Measurements from ENCODE around the gene MACF1.
A peak's percentile ranks its signal among the peaks of the same experiment; 100 is the strongest.

The MACF1 gene

GRCh38 chr1:39376656-39377055, 172.2 kb downstream of the MACF1 start:
- no peak for TF ChIP-seq CTCF (IDR thresholded peaks at IDR 0.05; ENCODE audit: extremely low read depth, missing control alignments)
- DNase-seq (ENCODE audit: low spot score): no peak

- peak; percentile 2 for TF ChIP-seq CTCF (IDR thresholded peaks at IDR 0.05; ENCODE audit: extremely low read depth, missing control alignments)
- DNase-seq (ENCODE audit: low spot score): no peak
Measured at GRCh38 chr1:39378377-39378776, 173.9 kb downstream of the MACF1 start.

GRCh38 chr1:39379187-39379586, 174.7 kb downstream of the MACF1 start:
- DNase-seq (ENCODE audit: low spot score): no peak
- no peak for TF ChIP-seq CTCF (IDR thresholded peaks at IDR 0.05; ENCODE audit: extremely low read depth, missing control alignments)

- no peak for DNase-seq (ENCODE audit: low spot score)
- TF ChIP-seq CTCF (IDR thresholded peaks at IDR 0.05; ENCODE audit: extremely low read depth, missing control alignments): no peak
Measured at GRCh38 chr1:39380036-39380435, 175.5 kb downstream of the MACF1 start.

GRCh38 chr1:39381839-39382238, 177.3 kb downstream of the MACF1 start:
- no peak for TF ChIP-seq CTCF (IDR thresholded peaks at IDR 0.05; ENCODE audit: extremely low read depth, missing control alignments)
- DNase-seq (ENCODE audit: low spot score): no peak

GRCh38 chr1:39384305-39384704, 179.8 kb downstream of the MACF1 start:
- DNase-seq (ENCODE audit: low spot score): no peak
- TF ChIP-seq CTCF (IDR thresholded peaks at IDR 0.05; ENCODE audit: extremely low read depth, missing control alignments): no peak

- TF ChIP-seq CTCF (IDR thresholded peaks at IDR 0.05; ENCODE audit: extremely low read depth, missing control alignments): no peak
- DNase-seq (ENCODE audit: low spot score): no peak
Measured at GRCh38 chr1:39385067-39385988, 180.8 kb downstream of the MACF1 start.
